ENCODE results near the gene DYRK3.

Gene DYRK3

GRCh38 chr1:206662396-206663092, 27.2 kb downstream of the DYRK3 start:
- no peak for DNase-seq

DNA sequence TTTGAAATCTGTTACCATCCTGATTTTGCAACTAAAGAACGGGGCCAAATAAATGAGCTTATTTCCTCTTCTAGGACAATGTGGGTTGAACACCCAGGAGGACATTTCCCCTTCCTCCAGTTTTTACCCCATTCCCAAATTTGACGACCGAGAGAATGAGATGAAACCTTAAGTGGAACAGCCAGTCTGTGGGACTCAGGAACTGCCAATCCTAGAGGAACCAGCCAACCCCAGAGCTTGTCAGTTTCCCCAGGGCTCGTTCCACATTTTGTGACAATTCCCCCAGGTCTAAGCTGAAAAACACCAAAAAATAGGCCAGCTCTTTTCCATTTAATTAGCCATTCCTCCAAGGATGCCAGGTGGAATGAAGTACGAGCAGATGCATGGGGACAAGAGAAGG, 28.0 kb downstream of the DYRK3 start:
- DNase-seq, result no peak

DNA sequence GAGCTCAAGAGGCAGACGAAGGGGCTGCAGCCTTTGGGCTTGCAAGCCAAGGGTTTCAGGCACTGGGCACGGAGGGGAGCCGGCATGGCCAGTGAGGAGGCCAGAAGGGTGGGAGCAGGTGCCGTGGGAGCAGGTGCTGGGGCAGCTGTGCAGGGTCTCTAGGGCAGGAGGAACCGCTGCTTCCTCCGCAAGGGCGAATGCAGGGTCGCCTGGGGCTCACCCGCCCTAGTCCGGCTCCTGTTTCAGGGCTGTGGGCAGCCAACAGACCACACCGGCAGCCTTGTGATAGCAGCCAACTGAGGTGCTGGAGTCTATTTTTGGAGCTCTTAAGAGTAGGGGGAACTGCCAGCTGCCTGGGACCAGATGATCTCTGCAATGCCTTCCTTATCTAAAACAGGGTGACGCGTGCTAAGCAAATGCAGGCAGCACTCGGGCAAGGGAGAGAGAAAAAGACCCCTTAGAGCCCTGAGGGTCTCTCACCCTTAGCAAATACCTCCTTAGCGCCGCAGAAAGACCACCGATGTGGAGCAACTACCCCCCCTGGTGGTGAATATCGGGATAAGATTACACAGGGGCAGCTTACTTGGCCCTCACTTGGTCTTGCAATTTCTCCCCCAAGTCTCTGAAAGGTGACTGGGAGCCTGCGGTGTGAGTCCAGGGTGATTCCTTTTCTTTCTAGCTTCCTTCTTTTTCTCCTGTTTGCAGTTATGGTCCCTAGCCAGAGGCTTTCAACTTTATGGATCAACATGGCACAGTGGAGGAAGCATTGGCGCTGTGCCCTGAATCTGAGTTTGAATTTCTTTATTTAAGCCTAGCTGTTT, 28.7 kb downstream of the DYRK3 start:
- peak; percentile 79 to 92 for DNase-seq

GRCh38 chr1:206664740-206665139, 29.4 kb downstream of the DYRK3 start:
- no peak for DNase-seq

DNA sequence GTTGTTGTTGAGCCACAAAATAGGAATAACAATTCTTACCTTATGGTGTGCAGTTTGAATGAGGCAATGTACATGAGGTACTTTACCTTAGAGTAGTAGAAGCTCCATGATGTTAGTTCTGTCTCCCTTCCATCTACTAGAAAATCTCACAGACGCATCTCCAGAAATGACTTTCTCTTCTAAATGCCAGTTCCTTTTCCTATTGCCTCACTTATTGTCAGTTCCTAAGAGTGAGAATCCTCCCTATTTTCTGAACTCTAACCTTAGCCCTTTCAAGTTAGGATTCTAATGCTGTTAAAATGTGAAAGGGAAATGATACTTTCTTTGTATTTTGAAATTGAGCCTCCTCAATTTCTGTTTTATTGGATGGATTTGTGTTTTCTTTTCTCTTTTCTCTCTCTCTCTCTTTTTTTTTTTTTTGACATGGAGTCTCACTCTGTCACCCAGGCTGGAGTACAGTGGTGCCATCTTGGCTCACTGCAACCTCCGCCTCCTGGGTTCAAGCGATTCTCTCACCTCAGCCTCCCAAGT, 30.8 kb downstream of the DYRK3 start:
- DNase-seq, result no peak

GRCh38 chr1:206666954-206667665, 31.8 kb downstream of the DYRK3 start:
- DNase-seq, result no peak

- DNase-seq, result no peak
Measured at GRCh38 chr1:206668351-206668750, 33.0 kb downstream of the DYRK3 start.

DNA sequence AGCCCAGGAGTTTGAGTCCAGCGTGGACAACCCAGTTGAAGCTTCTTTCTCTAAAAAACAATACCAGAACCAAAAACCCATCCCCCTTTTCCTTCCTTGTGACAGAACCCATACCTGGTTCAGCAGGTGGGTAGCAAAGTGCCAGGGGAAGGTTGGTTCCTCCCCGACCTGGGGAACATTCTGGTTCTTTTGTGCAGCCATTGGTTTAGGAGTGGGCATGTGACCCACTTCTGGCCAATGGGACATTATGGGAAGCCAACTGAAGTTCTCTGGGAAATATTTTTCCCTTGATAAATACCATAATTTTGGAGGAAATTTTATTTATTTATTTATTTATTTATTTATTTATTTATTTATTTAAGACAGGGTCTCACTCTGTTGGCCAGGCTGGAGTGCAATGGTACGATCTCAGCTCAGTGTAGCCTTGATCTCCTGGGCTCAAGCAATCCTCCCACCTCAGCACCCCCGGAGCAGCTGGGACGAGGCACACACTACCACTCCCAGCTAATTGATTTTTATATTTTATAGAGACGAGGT, 33.6 kb downstream of the DYRK3 start:
- DNase-seq, result no peak

GRCh38 chr1:206672011-206672688, 36.8 kb downstream of the DYRK3 start:
- DNase-seq, result peak; percentile 86 to 91

GRCh38 chr1:206672844-206673758, 37.8 kb downstream of the DYRK3 start:
- DNase-seq, result no peak

GRCh38 chr1:206674236-206674635, 38.9 kb downstream of the DYRK3 start:
- DNase-seq, result no peak

GRCh38 chr1:206674745-206675175, 39.4 kb downstream of the DYRK3 start:
- DNase-seq, result peak; percentile 36 to 66

GRCh38 chr1:206676499-206676898, 41.2 kb downstream of the DYRK3 start:
- DNase-seq, result no peak

- no peak for DNase-seq
Measured at GRCh38 chr1:206678490-206678889, 43.2 kb downstream of the DYRK3 start.

DNA sequence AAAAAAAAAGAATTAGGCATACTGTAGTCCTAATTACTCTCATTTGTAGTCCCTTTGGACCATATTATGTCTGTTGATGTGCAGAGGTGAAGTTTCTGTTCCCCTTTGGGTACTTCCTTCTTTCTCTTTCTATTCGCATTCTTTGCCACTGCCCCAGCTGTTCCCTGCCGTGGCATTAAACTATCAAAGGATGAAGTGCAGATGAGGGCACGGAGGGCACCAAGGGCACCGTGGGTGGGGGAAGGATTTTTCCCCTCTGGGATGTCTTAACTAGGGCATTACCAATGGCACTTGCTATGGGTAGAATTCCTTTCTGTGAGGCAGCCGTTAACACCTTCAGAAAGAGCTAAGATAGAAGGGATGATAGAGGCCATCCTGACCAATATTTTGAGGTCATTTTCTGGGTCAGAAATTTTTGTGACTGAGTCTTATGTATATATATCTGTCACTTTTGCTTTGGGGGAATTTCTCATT, 44.4 kb downstream of the DYRK3 start:
- no peak for DNase-seq

GRCh38 chr1:206680279-206680678, 44.9 kb downstream of the DYRK3 start:
- no peak for DNase-seq

GRCh38 chr1:206681359-206681758, 46.0 kb downstream of the DYRK3 start:
- no peak for DNase-seq

GRCh38 chr1:206682111-206682510, 46.8 kb downstream of the DYRK3 start:
- DNase-seq, result no peak

DNA sequence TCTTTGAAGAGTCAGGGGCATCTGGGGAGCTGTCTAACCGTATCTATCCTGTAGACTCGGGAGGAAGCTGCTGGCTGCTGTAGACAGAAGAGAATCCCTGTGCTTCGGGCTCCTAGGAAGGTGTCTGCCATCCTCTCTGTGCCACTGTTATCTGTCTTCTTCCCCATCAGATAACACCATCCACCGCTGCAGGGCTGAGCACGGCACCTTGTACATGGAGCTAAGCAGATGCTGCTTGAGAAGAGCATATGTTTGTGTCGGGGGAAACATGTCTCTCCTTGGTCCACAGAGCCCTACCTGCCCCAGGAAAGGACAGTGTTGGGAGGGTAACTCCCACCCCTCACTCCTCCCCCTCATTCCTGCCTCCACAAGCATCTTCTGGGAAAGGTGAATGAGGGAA, 48.0 kb downstream of the DYRK3 start:
- DNase-seq, result no peak

DNA sequence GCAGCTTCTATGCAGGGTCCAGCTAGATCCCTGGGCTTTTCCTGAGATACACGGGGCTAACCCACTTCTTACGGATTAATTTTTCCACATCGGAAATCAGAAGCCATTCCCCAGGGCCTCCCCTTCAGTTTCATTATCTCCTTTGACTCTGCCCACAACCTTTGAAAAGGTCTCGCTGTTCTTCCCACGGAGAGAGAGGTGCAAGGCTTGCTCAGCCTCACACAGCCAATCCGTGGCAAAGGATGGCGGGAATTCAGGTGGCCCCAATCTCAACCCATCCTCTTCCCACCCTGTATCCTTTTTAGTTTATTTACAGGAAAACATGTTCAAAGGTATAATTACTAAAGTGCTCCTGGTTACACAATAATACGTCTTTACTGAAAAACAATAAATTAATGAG, 48.7 kb downstream of the DYRK3 start:
- DNase-seq, result no peak
